ENCODE results near the gene TNFAIP8.

TNFAIP8 gene

DNA sequence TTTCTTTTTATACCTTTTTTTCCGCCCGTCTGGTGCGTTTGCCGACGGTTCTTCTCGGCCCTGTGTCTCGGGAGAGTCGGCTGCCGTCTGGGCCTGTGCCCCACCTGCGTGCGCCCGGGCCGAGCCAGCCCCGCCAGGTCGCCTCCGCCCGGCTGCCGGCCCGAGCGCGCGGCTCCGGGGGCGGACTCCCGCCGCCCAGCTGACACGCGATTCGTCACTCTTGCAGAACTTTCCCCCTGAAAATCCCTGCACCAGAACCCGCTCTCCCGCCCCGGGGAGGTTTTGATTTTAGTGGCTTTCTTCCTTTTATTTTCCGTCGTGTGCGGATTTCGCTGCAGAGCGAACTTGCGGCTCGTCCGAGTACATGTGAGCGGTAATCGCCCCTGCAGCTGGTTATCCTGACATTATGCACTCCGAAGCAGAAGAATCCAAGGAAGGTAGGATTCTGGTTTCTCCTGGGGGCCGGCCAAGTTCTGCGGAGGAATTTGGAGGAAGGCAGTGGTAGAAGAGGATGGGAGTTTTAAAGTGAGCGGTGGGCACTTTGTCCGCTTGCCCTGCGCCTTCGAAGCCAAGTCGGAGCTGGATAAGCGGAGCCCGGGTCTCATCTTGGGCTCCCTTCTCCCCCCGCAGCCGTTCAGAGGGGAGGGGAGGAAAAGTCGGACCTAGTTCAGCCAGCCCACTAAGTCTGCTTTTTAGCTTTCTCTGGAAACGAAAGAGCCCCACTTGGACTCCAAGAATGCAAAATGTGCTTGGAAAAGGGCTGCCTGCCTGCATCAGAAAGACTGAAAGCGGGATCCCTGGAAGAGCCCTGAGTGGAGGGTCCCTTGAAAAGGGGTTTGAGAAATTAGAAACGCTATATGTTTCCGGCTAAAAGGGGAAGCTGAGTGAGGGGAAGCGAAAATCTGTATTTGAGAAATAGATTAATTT is at the start of gene TNFAIP8:
TNFAIP8 (plus strand) TSS at position 335 of the 927 bp plus-strand sequence; CDS start at position 407, 72 bp downstream.
- no peak for DNase-seq

DNA sequence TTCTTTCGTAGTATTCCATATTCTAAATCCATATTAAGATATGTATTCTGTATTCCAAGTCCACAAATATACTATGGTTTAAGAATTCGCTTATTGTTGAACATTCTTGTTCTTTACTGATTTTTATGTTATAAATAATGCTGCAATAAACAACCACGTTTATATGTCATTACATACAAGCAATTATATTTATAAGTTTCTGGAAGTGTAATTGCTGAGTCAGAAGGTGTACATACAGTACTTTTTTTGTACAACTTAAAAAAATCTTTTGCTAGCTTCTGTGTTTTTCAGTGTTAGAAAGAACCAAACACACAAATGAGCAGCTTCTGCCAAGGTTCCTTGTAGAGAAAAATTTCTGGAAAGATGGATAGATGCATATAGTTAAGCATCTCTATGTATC is 48.6 kb upstream of the TNFAIP8 start:
- DNase-seq: no peak

DNA sequence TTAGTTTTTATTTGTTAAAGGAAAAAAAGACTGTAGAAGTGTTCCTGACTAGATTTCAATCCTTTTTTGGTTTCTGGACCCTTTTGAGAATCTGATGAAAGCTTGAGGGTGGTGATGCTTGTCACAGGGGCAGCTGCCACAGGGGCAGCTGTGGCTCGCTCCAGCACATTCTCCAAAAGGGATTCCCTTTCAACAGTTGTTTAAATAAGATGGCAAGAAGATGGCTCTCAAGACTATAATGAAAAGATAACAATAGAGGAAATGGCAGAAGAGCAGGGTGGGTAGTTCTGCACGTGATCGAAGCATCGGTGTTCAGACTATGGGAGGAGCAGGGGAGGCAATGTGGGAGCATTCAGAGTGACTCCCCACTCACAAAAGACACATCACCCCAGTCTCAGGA is 46.5 kb upstream of the TNFAIP8 start:
- no peak for DNase-seq

DNA sequence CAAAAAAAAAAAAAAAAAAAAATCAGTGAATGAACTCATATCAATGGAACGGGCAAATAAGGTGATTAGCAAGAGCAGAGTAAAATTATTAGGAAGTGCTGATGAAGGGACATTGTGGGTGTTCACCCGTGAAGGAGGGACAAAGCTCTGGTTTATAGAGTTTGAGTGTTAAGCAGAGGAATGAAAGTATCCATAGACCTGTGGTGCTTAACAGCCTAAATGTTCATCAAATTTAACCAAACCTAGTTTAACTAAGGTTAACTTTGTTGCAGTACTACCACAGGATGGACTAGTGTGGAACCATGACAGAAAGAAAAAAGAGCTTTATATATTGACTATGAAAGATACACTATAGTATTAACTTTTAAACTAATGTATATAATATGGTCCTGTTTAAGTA is 44.1 kb upstream of the TNFAIP8 start:
- no peak for DNase-seq

DNA sequence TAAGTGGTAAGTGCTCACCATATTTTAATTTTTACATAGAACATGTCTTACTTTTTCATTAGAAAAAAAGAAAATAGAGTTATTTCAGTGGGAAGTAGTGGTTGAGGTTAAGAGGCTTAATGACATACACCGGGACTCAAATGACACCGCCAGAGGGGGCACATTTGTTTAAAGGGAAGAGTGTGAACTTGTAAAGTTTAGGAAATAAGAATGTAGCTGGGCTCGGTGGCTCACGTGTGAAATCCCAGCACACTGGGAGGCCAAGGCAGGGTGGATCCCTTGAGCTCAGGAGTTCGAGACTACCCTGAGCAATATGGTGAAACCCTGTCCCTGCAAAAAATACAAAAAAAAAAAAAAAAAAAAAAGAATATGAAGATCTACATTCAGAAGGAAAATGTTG is 43.4 kb upstream of the TNFAIP8 start:
- no peak for DNase-seq

DNA sequence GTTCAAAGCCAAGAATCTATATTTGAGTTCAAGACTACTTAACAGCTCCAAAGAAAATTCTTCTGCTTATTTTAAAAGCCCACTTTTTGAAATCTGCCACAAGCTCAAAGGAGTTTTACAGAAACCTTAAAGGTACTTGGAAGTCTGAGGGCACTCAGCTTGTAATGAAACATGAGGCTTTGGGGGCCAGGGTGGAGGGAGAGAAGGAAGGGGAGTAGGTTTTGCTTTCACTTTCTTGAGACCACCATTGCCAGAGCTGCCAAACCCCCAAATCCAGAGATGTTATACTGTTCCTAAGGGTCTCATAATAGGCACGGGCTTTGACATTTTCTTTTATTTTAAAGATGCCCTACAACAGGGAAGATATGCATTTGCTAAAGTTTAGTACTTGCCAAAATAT is 42.6 kb upstream of the TNFAIP8 start:
- no peak for DNase-seq

DNA sequence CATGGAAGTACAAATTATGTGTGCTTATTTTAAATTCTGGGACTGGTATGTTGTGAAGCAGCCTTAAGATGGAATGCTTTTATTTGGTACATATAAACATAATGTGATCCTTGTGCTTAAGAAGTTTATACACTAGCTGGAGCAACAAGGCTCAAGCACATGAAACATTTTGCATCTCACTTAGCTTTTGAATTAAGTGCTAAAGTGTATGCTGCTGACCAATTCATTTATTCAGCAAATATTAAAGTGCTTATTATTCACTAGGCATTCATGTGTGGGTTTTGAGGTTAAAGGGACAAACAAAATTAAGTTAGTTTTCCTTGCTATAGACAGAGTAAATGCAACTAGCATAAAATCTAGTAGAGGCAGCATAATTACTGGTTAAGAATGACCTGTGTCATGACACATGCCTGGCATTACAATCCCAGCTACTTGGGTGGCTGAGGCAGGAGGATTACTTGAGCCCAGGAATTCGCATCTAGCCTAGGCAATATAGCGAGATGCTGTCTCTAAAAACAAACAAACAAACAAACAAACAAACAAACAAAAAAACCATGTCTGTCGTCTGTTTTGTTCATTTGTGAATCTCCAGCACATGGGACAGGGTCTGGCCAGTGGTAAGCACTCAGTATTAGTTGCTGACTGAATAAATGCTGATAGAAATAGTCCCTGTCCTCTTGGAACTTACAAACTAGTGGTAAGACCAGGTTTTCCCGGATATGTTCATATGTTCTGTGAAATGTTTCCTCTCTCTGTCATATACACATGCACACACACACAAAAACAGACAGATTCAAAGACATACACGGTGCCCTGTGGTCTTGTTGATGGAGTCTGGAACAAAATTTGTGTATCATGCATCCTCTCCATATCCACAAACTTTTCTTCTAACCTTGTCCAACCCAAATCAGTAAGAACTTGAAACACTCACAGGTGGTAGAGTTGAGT is 41.9 kb upstream of the TNFAIP8 start:
- DNase-seq: no peak

DNA sequence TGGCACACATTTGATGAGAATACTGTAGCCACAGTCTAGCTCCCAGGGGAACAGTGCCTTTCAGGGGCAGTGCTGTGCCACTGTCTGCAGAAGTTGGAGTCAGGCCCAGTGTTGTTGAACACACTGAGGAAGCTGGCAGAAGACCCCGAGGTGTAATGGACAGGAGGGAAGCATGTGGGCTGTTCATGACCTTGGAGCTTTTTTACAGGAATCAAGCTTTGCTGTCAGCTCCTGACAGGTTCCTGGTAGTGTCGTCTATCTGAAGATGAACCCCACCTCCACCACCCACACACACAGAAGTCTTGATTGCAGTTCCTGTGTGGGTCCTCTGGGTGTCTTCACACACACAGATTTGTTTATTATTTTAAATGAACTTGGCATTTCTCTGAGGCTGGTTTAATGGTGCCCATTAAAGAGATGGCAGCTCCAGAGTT is 40.3 kb upstream of the TNFAIP8 start:
- DNase-seq: peak in 1 of 2 experiments; percentile 44

DNA sequence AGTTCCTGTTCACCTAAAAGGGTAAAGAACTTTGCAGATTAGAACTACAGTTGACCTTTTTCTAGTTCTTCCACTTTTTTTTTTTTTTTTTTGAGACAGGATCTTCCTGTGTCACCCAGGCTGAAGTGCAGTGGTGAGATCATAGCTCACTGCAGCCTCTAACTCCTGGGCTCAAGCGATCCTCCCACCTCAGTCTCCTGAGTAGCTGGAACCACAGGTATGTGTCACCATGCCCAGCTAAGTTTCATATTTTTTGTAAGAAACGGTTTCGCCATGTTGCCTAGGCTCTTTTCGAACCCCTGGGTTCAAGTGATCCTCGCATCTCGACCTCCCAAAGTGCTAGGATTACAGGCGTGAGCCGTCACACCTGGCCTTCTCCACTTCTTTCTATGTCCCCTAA is 39.7 kb upstream of the TNFAIP8 start:
- no peak for DNase-seq

DNA sequence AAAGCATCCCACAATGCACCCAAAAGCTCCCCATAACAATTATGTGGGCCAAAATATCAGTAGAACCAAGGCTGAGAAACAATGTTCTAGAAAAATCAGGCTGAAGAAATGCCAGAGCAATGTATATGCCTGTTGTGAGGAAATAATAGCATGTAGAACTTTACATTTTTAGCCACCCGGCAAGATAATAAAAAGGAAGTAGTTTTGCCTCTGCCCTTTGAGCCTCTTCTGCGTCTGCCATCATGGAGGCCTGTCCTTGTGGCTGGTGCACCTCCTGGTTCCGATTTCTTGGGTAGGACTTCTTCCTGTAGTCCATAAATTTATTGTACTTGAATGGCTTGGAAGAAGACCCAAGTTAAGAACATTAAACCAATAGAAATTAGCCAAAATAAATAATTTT is 38.9 kb upstream of the TNFAIP8 start:
- no peak for DNase-seq

DNA sequence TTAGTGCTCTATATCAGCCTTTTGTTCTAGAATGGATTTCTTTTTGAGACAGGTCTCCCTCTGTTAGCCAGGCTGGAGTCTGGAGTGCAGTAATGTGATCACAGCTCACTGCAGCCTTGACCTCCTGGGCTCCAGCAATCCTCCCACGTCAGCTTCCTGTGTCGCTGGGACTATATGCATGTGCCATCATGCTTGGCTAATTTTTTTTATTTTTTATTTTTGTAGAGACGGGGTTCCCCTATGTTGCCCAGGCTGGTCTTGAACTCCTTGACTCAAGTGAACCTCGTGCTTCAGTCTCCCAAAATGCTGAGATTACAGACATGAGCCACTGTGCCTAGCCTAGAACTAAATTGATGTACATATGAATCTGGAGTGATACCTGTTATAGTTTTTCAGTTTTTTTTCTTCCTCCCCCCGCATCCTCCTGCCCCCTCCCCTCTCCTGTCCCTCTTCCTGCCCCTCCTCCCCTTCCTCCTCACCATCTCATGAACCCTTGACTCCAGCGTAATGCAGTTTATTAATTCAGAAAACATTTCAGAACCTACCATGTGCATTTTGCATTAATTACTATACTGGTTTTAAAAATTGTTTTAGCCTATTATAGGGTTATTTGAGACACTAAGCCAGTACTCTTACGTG is 37.4 kb upstream of the TNFAIP8 start:
- DNase-seq: no peak

DNA sequence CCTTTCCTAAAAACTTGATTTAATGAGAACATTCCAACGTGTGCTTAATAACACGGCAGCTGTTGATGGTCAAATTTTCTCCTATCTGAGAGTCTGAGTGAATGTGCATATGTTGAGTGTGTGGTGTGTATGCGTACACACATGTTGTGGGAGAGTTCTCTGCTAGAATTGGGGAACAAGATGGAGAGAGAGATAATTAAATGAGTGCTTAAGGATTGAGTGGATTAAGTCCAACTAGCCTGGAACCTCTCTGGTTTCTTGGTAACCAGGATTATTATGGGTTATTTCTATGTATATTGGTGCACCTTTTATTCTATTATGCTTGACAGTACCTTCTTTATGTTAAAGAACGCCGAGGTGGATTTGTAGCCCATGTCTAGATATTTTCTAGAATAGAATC is 36.4 kb upstream of the TNFAIP8 start:
- no peak for DNase-seq

DNA sequence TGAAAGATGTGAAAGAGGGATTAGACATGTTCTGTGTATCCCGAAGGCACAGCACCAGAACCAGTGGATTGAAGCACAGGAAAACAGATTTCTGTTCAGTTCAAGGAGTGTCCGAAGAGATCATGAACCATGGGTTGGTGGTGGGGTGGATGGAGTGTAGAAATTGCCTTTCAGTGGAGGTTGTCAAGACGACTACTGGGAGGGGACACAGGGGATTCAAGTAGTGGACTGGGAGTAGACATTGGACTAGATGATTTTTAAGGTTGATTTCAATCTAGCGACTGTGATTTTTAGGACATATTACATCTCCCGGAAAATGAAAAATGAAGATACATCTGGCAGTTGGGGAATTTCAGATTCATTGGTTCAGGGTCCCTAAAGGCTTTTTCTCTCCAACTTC is 35.9 kb upstream of the TNFAIP8 start:
- no peak for DNase-seq

DNA sequence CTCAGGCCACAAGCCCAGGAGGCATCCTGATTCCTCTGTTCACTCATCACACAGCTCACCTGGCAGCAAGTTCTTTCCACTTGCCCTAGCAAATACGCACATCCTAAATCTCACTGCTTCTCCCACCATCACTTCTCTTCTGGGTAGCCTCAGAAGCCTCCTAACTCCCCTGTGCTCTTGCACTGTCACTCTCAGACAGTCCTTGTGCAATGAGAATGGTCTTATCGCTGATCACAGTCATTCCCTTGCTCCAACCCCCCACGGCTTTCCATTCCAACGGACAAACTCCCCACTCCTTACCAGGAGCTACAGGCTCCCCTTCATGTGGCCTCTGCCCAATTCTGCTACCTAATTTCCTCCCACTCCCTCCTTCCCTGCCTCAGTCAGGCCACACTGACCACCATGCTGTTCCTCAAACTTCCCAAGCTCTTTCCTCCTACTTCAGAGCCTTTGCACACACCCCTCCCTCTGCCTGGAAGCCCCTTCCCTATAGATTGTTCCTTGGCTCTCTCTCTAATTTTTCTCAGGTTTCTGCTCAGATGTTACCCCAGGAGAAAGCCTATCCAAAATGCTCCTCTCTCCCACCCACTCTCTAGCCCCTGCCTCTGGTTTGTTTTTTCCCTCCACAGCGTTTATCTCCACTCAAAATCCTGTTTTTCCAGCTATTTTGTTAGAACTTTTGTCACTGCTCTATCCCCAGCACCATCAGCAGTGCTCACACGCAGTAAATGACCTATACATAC is 34.1 kb upstream of the TNFAIP8 start:
- DNase-seq: no peak

DNA sequence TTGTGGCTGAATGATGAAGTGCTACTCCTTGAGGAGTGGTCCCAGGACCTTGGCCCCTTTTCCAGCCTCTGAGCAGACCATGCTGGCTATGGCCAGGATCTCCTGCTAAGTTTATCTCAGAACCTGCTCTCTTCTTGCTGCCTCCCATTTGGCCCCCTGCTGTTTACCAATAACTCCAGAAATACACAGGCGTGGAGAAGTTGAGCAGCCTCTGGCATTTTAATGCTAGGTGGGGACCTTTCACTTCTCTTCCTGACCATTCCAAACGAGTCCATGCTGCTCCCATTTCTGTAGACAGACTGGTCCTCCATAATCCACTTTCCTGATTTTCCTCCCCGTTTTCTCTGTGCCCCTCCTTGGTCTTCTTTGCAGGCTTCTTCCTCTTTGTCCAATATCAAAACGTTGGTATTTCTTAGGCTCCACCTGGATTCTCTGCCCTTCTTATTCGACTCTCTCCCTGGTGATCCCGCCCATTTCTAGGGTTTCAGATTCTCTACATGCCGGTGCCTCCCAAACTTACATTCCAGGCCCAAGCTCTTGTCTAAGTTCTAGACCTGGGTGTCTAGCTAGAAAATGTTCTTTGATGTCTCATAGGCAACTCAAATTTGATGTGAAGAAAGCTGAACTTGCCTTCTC is 33.4 kb upstream of the TNFAIP8 start:
- DNase-seq: no peak

DNA sequence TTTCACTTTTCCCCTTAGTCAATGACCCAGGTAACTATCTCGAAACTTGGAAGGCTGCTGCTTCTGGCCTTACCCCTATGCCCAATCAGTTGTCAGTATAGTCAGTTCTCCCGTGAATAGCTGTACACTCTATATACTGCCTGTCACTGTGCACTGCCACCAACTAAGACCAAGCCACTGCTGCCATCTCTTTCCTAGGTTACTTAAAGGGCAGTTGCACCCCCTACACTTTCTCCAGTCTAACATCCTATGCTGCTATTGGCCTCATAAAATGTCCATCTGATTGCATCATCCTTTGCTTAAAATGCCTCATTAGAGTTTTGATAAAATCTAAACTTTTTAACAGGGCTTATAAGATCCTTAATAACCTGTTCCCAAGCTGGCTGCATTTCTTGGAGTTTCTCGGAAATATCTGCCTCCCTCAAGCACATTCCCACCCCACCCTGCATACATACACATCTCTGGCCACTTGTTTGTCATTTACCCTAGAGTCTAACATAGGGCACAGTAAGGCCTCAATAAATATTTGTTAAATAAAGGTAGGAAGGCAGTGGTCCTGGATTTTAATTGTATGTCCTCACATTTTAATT is 32.8 kb upstream of the TNFAIP8 start:
- DNase-seq: no peak

DNA sequence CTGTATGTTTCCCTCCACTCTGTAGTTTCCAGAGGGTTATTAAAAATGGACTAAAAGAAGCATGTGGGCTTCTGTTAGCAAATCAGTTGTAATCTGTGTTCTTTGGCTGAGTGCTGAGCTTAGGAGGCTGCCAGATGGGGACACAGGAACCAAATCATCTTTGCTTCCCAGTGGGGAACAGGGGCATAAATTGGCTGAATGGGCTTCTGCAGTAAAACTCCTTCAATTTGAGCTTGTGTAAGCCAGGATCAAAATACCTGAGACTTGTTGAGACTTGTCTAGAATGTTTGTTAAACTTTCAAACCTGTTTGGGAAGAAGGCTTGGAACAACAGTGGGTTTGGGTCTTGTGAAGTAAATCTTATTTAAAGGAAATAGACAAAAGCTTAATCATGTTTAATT is 32.2 kb upstream of the TNFAIP8 start:
- DNase-seq: no peak

DNA sequence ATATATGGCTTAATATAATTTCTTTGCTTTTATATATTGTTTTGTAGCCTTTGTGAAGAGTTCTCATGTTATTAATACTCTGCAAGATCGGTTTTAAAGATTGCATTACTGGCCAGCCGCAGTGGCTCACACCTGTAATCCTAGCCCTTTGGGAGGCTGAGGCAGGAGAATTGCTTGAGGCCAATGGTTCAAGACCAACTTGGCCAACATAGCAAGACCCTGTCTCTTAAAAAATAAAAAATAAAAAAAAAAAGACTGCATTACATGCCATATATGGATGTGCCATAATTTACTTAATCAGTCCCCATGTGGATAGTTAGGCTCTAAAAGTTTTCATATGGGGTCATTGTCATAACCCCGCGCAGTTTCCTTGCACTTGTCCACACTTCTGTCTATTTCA is 31.0 kb upstream of the TNFAIP8 start:
- DNase-seq: no peak

DNA sequence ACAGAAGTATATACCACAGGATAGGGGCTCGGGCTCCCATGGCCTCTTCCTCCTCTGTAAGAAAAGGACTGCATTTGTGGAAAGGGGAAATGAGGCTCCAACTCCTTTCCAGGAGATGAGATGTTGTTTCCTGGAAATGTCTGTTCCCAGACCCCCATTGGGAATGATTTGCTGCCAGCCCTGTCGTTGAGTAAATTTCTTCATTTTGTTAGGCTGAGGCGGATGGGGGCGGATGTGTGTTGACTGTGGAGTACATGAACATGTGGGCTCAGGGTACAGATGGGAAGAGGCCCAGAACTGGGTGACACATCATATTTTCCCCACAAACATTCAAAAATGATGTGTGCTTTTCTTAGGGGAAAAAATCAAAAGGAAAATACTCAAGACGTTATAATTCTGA is 28.8 kb upstream of the TNFAIP8 start:
- no peak for DNase-seq

DNA sequence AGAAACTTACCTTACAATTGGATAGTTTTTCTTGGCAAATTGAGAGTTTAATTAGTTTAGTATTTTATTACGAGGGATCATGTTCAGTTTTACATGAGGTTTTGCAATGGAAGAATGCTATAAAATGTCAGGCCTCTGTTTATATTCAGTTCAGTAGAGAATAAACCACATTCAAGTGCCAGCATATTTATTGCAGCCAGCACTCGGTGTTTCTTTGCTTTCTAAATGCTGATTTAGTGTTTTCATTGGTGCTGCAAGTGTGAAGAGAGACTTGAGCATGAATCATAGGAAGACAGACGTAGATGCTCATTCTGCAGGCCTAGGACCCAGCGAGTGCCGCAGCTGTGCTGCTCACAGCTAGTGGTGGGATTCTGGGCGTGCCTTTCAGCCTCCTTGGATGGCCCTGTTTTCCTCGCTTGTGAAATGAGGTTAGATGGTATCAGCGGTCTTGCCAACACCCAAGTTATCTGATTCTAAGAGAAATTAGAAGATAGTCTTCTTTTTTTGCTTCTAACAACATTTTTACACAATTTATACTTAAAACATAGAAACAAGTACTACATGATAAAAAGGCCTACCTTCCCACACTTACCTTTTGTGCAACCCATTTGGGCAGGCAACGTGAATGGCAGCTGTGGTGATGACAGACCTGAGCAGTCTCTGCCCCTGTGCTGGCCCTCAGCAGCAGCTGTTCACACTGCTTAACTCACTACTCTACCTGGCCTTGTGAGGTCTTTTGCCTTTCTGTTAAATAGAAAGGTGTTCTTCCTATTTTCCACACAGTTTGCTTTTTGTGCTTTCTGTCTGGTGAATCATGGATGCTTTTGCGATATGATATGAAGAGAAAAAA is 26.8 kb upstream of the TNFAIP8 start:
- no peak for DNase-seq

DNA sequence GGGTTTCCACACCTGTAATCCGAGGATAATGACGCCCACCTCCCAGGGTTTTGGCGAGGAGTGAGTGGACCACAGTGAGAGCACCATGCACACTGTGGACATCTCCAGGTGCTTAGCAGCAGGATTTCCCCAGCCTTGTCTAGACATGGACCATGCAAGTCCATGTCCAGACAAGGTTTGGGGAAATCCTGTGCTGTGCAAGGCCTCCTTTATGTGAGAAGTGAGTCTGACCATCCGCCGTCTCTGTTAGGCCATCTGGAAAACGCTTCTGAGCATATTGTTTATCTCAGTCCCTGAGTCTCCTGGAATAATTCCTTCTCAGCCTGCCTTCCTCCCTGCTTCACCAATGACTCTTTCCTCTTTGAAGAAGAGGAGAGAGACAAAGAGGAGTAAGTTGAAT is 26.2 kb upstream of the TNFAIP8 start:
- DNase-seq: no peak
